Naive thymus-derived CD8-positive, alpha-beta T cell (primary cell): ENCODE data around the gene C5orf63. TPM values are rescaled to one million over a fixed set of nuclear protein-coding genes. Genes with fewer than 3 reads are reported as not detected.
"Not testable (repeated sequence)": the region's sequence is repeated elsewhere in the genome, so short reads cannot be mapped to it uniquely, and the experiment has no call there.

ENCODE experiments used
- ATAC-seq, 2 donors: fragments of 150-1000 bp; cut with Tn5 transposase in 1 of 2; sonication (Bioruptor Pico), chemical (Tn5 transposase) in 1 of 2; 1 replicate in 1 of 2; 2 replicates in 1 of 2; pipeline ENCODE4 v1.10.0; 2021; ENCODE audit warnings: mild to moderate bottlenecking in 2 of 2, moderate library complexity in 2 of 2
- POLR2A ChIA-PET: fragments of 350-600 bp; sonication (Branson Sonifier 250); formaldehyde crosslinking; loops from one replicate; lab custom pipeline; 2021; ENCODE audit warnings: antibody characterized with exemption; lab: Charles Lee
- DNase-seq, 10 donors: peaks; one replicate each; pipeline versions ENCODE4 v3.0.0 to v3.0.0-alpha.2; 2020 to 2022
- H3K27ac Mint-ChIP-seq, 10 donors: one replicate each; pipeline ENCODE4 v1.8.0; 2020 to 2022; ENCODE audit warnings: mild to moderate bottlenecking in 10 of 10, mixed read lengths in 10 of 10, moderate library complexity in 4 of 10, inconsistent platforms in 1 of 10
- H3K27me3 Mint-ChIP-seq, 5 donors: one replicate each; pipeline ENCODE4 v1.8.0; 2021 to 2022; ENCODE audit warnings: mixed read lengths in 5 of 5
- H3K36me3 Mint-ChIP-seq, 3 donors: one replicate each; pipeline ENCODE4 v1.8.0; 2020 to 2022; ENCODE audit warnings: mixed read lengths in 3 of 3, mild to moderate bottlenecking in 2 of 3, inconsistent platforms in 1 of 3
- H3K4me1 Mint-ChIP-seq, 4 donors: one replicate each; pipeline ENCODE4 v1.8.0; 2021 to 2022; ENCODE audit warnings: mixed read lengths in 4 of 4
- H3K4me3 Mint-ChIP-seq, 10 donors: one replicate each; pipeline ENCODE4 v1.8.0; 2020 to 2022; ENCODE audit warnings: mild to moderate bottlenecking in 10 of 10, mixed read lengths in 10 of 10, moderate library complexity in 6 of 10, inconsistent platforms in 1 of 10
- H3K9me3 Mint-ChIP-seq, 9 donors: one replicate each; pipeline ENCODE4 v1.8.0; 2020 to 2022; ENCODE audit warnings: mixed read lengths in 9 of 9, mild to moderate bottlenecking in 3 of 9, inconsistent platforms in 1 of 9, moderate library complexity in 1 of 9
- polyA plus RNA-seq, 3 donors: library from polyadenylated mRNA; unstranded; fragments of 300-500 nt; fragmentation: Illumina TruSeq; gene quantifications; one replicate each; pipeline ENCODE4 v1.2.3, GENCODE V29; 2021
- total RNA-seq, 8 experiments: library from RNA in 2 of 8; stranded (reverse) in 2 of 8; gene quantifications; one replicate each; pipeline ENCODE4 v1.2.3 and lab custom pipeline; 2021 to 2026

Gene C5orf63
- 10 to 100 TPM; 19.2 to 23.7 TPM for total RNA-seq
- 1 to 10 TPM; 4.2 to 5.7 (median 4.6) TPM for polyA plus RNA-seq
- total RNA-seq (lab: John Stamatoyannopoulos, UW), result 5.9 to 11.6 (median 8.8) reads per million in 6 experiments

DNA sequence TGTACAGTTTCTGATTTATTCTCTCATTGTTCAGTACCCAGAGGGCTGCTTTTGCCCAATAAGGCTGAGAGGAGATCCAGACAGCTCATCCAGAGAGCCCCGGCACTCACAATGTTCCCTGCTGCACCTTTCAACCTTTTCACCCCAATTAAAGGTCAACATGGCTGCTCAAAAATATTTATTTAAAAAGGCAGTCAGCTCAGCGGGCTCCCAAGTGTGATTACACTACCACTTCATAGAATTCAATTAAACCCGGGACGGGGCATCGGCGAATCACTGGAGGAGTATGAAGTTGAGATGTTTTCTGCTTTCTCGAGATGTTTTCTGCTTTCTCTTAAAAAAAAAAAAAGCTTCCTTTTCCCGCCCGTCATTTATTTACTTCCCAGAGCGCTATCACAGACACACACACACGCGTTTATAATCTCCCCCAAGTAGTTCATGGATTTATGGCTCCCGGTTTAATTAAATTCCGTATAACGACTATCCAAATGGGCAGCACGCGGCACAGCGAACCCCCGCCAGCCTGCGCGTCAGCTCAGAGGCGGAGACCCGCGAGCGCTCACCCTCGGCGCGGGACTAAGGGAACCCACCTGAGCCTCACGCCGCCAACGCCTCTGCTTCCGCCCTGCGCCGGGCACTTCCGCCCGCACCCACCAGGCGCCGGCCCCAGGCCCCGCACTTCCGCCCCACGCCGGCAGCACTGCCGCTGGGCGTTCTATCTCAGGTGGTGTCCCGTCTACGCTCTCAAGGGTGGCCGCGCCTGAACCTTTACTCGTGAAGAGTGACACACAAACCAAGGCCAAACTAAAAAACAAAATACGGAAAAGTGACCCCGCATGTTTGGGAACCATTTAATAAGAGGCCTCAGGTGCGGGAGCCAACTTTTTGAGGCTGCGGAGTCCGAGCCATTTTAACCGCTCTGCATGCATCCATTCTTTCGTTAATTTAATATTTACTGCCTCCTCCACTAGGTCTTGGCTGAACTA, at the start of gene C5orf63:
Gene C5orf63 (minus strand): TSS at position 642 of the 986 bp plus-strand sequence. CDS start 14,507 bp downstream, outside the sequence.
- POLR2A ChIA-PET, result interaction anchor here (0.5 to 2.4 kb wide), 10 partner anchors 9 to 295 kb away, joined by 3 to 29 read pairs (median 3); no protein-coding TSS in a partner anchor
- H3K36me3 Mint-ChIP-seq, result peaks cover 0 to 30% (median 24%) of the 10 kb centered on the region in 3 donors
- peak; percentile 97 to 99 for ATAC-seq
- H3K4me1 Mint-ChIP-seq, result peaks cover 15 to 36% (median 22%) of the 10 kb centered on the region in 4 donors
- peak within 1 kb of the TSS; percentile 88 to 95 (median 92) for H3K4me3 Mint-ChIP-seq
- peak within 1 kb of the TSS; percentile 90 to 99 (median 92) for H3K27ac Mint-ChIP-seq
- peak; percentile 55 to 80 (median 70) for DNase-seq
- peaks cover 0 to 3% (median 0%) of the 10 kb centered on the region in 9 donors for H3K9me3 Mint-ChIP-seq
- H3K27me3 Mint-ChIP-seq, result no peaks in the 10 kb centered on the region

DNA sequence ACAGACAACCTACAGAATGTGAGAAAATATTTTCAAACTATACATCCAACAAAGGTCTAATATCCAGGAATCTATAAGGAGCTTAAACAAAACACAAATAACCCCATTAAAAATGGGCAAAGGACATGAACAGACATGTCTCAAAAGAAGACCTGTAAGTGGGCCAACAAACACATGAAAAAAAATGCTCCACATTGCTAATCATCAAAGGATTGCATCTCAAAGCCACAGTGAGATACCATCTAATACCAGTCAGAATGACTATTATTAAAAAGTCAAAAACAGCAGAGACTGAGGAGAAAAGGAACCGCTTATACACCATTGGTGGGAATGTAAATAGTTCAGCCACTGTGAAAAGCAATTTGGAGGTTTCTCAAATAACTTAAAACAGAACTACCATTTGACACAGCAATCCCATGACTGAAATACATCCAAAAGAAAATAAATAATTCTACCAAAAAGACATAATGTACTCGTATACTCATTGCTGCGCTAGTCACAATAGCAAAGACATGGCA, 39.1 kb upstream of the C5orf63 start:
- Mint-ChIP-seq H3K27ac (no peak overlapping the region), H3K27me3 (peaks cover 0 to 40% (median 19%) of the 10 kb centered on the region in 5 donors), H3K4me1 (peaks cover 0 to 2% (median 0%) of the 10 kb centered on the region in 4 donors), H3K36me3 (peaks cover 0 to 20% (median 0%) of the 10 kb centered on the region in 3 donors), H3K4me3 (no peak overlapping the region), H3K9me3 (peaks cover 0 to 7% (median 3%) of the 10 kb centered on the region in 9 donors)
- POLR2A ChIA-PET, result no interaction called here
- DNase-seq (no peak), ATAC-seq (no peak)

DNA sequence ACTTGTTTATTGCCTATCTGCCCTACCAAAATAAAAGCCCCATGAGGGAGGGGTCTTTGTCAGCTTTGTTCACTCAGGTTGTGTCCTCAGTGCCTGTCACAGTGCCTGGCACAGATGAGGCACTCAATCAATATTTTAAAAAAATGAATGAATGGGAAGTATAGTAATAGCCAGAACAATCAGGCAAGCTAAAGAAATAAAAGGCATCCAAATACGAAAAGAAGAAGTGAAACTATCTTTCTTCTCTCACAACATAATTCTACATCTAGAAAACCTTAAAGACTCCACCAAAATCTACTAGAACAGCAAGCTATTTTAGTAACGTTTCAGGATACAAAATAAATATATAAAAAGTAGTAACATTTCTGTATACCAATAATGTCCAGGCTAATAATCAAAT, 37.8 kb upstream of the C5orf63 start:
- Mint-ChIP-seq H3K4me3 (no peak overlapping the region), H3K4me1 (peaks cover 0 to 2% (median 0%) of the 10 kb centered on the region in 4 donors), H3K27me3 (peaks cover 0 to 39% (median 20%) of the 10 kb centered on the region in 5 donors), H3K9me3 (peaks cover 0 to 8% (median 5%) of the 10 kb centered on the region in 9 donors), H3K36me3 (peaks cover 0 to 20% (median 3%) of the 10 kb centered on the region in 3 donors), H3K27ac (no peak overlapping the region)
- POLR2A ChIA-PET, result no interaction called here
- ATAC-seq (no peak), DNase-seq (no peak)

DNA sequence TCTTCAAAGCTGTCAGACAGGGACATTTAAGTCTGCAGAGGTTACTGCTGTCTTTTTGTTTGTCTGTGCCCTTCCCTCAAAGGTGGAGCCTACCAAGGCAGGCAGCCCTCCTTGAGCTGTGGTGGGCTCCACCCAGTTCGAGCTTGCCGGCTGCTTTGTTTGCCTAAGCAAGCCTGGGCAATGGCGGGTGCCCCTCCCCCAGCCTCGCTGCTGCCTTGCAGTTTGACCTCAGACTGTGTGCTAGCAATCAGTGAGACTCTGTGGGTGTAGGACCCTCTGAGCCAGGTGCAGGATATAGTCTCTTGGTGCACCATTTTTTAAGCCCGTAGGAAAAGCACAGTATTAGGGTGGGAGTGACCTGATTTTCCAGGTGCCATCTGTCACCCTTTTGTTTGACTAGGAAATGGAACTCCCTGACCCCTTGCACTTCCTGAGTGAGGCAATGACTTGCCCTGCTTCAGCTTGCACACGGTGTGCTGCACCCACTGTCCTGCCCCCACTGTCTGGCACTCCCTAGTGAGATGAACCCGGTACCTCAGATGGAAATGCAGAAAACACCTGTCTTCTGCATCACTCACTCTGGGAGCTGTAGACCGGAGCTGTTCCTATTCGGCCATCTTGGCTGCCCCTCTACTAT, 35.4 kb upstream of the C5orf63 start:
- peaks cover 0 to 12% (median 5%) of the 10 kb centered on the region in 9 donors for H3K9me3 Mint-ChIP-seq

DNA sequence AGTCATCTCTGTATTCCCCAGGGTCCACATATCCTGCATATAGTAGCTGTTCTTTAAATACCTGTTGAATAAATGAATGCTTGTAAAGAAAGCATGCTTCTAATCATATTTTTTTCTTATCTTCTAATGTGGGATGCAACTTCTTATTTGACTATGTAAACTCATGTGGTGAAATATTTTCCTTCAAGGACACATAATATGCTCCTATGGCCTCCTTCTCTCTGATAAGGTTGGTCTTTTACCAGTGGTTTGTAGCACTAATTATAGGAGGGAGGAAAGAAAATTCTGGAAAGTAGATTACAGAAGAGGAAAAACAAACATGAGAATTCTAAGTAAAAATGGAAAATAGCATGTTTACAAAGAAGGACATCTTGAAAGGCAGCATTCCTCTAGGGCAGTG, 28.6 kb upstream of the C5orf63 start:
- DNase-seq (no peak), ATAC-seq (no peak)
- Mint-ChIP-seq H3K4me3 (no peak overlapping the region), H3K27me3 (peaks cover 0 to 2% (median 0%) of the 10 kb centered on the region in 5 donors), H3K4me1 (peaks cover 5 to 15% (median 10%) of the 10 kb centered on the region in 4 donors), H3K27ac (no peak overlapping the region), H3K9me3 (peaks cover 0 to 11% (median 3%) of the 10 kb centered on the region in 9 donors), H3K36me3 (peaks cover 0 to 5% (median 0%) of the 10 kb centered on the region in 3 donors)
- POLR2A ChIA-PET, result no interaction called here

More for the DNA sequence above, 35.4 kb upstream of the C5orf63 start:
- peaks cover 0 to 23% (median 16%) of the 10 kb centered on the region in 5 donors for H3K27me3 Mint-ChIP-seq
- DNase-seq, POLR2A ChIA-PET, H3K4me1 Mint-ChIP-seq, ATAC-seq, H3K27ac Mint-ChIP-seq, H3K4me3 Mint-ChIP-seq: not testable (repeated sequence)
- peaks cover 0 to 20% (median 5%) of the 10 kb centered on the region in 3 donors for H3K36me3 Mint-ChIP-seq

DNA sequence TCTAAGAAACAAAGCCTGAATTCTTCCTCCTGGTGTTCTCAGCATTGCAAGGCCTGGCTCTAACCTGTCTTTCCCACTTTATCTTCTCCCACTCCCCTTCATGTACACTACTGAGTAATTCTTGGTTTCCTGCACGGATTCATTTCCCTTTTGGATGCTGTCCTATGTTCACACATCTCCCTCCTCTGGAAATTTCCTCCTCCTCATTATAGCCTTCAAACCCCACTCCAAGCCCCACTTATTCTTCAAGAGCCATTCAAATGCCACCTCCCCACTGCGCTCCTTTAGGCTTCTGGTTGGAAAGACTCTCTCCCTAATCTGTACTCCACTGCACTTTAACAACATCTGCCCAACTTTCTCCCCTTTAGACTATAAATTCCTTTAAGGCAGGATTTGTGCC, 28.2 kb upstream of the C5orf63 start:
- Mint-ChIP-seq H3K27me3 (peaks cover 0 to 2% (median 0%) of the 10 kb centered on the region in 5 donors), H3K4me3 (no peak overlapping the region), H3K9me3 (peaks cover 0 to 11% (median 3%) of the 10 kb centered on the region in 9 donors), H3K4me1 (peaks cover 5 to 15% (median 10%) of the 10 kb centered on the region in 4 donors), H3K27ac (no peak overlapping the region), H3K36me3 (peaks cover 0 to 5% (median 0%) of the 10 kb centered on the region in 3 donors)
- POLR2A ChIA-PET, result no interaction called here
- DNase-seq (no peak), ATAC-seq (no peak)

DNA sequence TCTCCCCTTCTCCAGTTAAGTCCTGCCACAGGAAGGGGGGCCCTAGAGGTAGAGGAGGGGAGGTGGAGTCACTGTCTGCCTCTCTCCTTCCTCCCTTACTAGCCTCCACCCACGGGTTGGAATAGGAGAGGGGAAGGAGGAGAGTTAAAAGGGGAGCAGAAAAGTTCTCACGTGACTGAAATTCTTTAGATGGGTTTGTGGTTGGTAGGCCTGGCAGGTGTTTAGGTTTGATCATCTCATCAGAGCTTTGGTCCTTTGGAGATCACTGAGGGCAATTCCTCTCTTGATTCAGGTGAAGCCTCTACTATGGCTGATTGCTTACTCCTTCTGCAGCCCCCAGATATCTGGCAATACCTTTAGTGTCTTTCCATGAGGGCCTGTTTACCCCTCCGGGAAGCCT, 24.9 kb upstream of the C5orf63 start:
- H3K9me3 Mint-ChIP-seq, result peaks cover 0 to 4% (median 0%) of the 10 kb centered on the region in 9 donors
- no peaks in the 10 kb centered on the region for H3K36me3 Mint-ChIP-seq
- no peak for DNase-seq
- ATAC-seq, result peak in 1 of 2 donors; percentile 47
- H3K4me3 Mint-ChIP-seq, result no peak overlapping the region
- peak overlapping the region in 1 of 10 donors; percentile 69 for H3K27ac Mint-ChIP-seq
- POLR2A ChIA-PET, result no interaction called here
- H3K27me3 Mint-ChIP-seq, result no peaks in the 10 kb centered on the region
- peaks cover 5 to 15% (median 11%) of the 10 kb centered on the region in 4 donors for H3K4me1 Mint-ChIP-seq

DNA sequence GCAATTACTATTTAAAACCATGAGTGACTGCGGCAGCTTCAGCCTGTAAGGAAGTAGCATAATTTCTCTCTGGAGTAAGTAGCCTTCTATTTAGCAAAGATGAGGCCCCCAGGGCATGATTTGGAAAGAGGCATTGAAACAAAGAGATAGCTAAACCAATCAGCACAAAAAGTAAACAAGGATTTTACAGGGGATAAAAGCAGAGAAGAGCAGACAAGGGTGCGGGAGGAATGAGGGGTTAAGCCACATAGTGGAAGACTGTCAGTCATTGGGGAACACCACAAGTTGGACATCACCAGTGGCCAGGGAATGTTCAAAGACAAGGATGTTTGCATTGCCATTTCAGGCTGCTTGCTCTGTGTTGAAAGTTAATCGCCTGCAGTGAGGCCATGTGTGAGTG, 24.0 kb upstream of the C5orf63 start:
- H3K4me3 Mint-ChIP-seq, result no peak overlapping the region
- POLR2A ChIA-PET, result no interaction called here
- no peak for ATAC-seq
- H3K27me3 Mint-ChIP-seq, result no peaks in the 10 kb centered on the region
- H3K36me3 Mint-ChIP-seq, result no peaks in the 10 kb centered on the region
- H3K4me1 Mint-ChIP-seq, result peaks cover 5 to 15% (median 11%) of the 10 kb centered on the region in 4 donors
- peak overlapping the region in 1 of 10 donors; percentile 58 for H3K27ac Mint-ChIP-seq
- H3K9me3 Mint-ChIP-seq, result peaks cover 0 to 2% (median 0%) of the 10 kb centered on the region in 9 donors
- DNase-seq, result no peak

DNA sequence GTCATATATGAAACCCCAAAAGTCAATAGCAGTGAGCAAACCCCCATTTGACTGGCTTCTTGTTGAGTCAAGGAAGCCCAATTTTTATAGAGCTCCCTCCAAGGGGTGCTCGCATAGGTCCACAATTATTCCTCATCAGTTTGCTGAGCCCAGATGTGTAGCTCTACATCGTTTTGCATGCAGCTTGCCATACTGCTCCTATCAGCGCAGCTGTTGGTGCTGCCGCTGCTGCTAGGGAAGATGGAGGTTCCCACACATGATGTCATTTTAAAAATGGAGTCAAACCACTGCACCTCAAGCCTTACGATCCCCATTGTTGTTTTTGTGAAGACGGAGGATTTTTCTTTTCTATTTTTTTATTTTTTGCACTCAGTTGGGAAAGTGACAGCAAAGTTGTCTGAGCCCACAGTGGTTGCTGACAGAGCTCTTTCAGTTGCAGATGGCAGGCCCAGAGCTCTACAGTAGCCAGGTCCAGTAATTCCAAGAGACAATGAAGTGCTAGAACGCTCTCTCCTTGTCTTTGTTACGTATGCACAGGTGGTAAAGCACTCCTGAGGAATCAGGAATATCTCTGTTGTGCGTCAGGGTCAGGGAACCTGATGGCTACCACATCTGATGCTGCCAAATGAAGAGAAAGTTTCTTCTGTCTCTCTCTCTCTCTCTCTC, 23.2 kb upstream of the C5orf63 start:
- Mint-ChIP-seq H3K36me3 (no peaks in the 10 kb centered on the region), H3K27me3 (peaks cover 0 to under 1% (median 0%) of the 10 kb centered on the region in 5 donors), H3K27ac (no peak overlapping the region), H3K4me1 (peaks cover 5 to 15% (median 11%) of the 10 kb centered on the region in 4 donors), H3K9me3 (no peaks in the 10 kb centered on the region), H3K4me3 (no peak overlapping the region)
- no peak for ATAC-seq
- POLR2A ChIA-PET, result no interaction called here
- DNase-seq, result no peak

DNA sequence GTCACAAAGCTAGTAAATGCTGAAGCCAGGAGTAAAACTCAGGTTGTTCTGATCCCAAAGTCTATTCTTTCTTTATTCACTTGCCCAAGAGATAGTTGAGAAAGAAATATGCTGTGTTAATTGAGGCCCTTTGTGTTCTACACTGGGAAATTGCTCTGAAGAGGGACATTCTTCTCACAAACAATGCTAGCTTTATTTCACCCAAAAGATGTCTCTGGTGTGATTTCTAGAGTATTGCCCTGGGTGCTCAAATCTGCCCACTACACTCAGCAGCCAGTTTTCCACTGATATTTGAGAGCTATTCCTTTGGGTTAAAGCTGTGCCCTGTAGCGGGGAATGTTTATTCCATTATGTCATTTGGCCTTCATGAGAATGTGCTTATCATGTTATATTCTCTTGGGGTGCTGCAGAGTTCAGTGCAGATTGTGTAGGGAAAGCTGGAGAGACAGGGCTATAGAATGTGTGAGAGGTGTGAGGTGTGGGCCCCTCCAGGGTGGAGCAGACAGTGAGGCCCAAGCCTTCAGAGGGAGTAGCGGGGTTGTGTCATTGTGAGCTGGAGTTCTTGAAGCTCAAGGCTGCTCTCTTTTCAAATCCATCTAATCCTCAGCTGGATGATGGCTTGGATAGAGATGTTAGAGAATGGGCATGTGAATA, 21.0 kb upstream of the C5orf63 start:
- Mint-ChIP-seq H3K4me1 (peaks cover 6 to 16% (median 12%) of the 10 kb centered on the region in 4 donors), H3K9me3 (no peaks in the 10 kb centered on the region), H3K4me3 (no peak overlapping the region), H3K27ac (no peak overlapping the region), H3K36me3 (no peaks in the 10 kb centered on the region), H3K27me3 (peaks cover 0 to 2% (median 0%) of the 10 kb centered on the region in 5 donors)
- POLR2A ChIA-PET, result no interaction called here
- DNase-seq (no peak), ATAC-seq (no peak)

DNA sequence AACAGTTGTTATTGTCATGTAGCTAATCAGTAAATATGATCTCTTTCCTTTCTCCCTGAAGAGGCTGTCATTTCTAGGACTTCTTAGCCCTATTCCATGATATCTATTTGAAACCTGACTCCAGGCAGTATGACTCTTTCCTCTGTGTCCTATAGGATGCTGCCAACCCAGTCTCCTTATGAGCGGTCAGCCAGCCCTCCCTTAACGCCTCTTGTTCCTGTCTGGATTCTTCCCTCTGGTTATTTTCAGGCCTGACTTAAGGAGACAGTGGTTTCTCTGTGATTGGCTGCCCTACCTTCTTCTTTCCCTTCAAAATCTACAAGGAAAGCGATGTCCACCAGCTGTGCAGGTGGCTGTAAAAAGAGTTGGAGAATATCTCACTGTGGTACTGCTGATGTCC, 19.4 kb upstream of the C5orf63 start:
- Mint-ChIP-seq H3K4me3 (no peak overlapping the region), H3K27me3 (peaks cover 0 to 2% (median 0%) of the 10 kb centered on the region in 5 donors), H3K27ac (no peak overlapping the region), H3K9me3 (no peaks in the 10 kb centered on the region), H3K36me3 (no peaks in the 10 kb centered on the region), H3K4me1 (peaks cover 8 to 17% (median 11%) of the 10 kb centered on the region in 4 donors)
- ATAC-seq (no peak), DNase-seq (no peak)
- POLR2A ChIA-PET, result no interaction called here
